ENCODE data around the gene MRTFB. TPM values are rescaled to one million over a fixed set of nuclear protein-coding genes. Genes with fewer than 3 reads are reported as not detected.

MRTFB gene
- total and polyA plus RNA-seq, 2 of the 13 experiments (the other 11 are each of a cell fraction or from before 2014, with no cell fraction given) = 11.4 to 14.0 TPM

DNA sequence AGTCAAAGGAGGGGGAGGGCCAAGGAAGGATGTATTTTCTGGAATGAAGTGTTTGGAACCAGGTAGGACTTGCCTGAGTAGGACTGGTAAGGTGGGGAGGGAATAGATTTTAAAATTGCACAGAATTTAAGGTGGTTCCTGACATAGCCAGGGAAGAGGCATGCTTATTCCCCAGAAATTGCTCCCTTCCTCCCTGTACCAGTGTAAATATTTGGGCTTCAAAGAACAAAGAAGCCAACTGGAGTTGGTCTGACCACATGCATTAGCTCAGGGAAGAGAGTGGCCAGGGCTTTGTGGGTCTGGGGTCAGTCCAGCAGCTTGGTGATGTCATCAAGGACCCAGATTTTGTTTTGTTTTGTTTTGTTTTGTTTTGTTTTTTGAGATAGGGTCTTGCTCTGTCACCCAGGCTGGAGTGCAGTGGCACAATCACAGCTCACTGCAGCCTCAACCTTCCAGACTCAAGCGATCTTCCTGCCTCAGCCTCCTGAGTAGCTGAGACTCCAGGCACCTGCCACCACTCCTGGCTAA, 9.3 kb upstream of the MRTFB start (continued):
- TF ChIP-seq, protein P1, sequence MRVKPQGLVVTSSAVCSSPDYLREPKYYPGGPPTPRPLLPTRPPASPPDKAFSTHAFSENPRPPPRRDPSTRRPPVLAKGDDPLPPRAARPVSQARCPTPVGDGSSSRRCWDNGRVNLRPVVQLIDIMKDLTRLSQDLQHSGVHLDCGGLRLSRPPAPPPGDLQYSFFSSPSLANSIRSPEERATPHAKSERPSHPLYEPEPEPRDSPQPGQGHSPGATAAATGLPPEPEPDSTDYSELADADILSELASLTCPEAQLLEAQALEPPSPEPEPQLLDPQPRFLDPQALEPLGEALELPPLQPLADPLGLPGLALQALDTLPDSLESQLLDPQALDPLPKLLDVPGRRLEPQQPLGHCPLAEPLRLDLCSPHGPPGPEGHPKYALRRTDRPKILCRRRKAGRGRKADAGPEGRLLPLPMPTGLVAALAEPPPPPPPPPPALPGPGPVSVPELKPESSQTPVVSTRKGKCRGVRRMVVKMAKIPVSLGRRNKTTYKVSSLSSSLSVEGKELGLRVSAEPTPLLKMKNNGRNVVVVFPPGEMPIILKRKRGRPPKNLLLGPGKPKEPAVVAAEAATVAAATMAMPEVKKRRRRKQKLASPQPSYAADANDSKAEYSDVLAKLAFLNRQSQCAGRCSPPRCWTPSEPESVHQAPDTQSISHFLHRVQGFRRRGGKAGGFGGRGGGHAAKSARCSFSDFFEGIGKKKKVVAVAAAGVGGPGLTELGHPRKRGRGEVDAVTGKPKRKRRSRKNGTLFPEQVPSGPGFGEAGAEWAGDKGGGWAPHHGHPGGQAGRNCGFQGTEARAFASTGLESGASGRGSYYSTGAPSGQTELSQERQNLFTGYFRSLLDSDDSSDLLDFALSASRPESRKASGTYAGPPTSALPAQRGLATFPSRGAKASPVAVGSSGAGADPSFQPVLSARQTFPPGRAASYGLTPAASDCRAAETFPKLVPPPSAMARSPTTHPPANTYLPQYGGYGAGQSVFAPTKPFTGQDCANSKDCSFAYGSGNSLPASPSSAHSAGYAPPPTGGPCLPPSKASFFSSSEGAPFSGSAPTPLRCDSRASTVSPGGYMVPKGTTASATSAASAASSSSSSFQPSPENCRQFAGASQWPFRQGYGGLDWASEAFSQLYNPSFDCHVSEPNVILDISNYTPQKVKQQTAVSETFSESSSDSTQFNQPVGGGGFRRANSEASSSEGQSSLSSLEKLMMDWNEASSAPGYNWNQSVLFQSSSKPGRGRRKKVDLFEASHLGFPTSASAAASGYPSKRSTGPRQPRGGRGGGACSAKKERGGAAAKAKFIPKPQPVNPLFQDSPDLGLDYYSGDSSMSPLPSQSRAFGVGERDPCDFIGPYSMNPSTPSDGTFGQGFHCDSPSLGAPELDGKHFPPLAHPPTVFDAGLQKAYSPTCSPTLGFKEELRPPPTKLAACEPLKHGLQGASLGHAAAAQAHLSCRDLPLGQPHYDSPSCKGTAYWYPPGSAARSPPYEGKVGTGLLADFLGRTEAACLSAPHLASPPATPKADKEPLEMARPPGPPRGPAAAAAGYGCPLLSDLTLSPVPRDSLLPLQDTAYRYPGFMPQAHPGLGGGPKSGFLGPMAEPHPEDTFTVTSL (CRISPR knock-in tag; IDR thresholded peaks at IDR 0.05; ENCODE audit: borderline replicate concordance) = 0 out of 2 replicates have a peak, but pooled peaks have one; percentile 16
- TF ChIP-seq ZNF605 (CRISPR knock-in tag; IDR thresholded peaks at IDR 0.05) = no peak
- no peak for TF ChIP-seq ZNF776 (CRISPR knock-in tag; IDR thresholded peaks at IDR 0.05)
- peak; percentile 92 for TF ChIP-seq ATF7 (IDR thresholded peaks at IDR 0.05)
- TF ChIP-seq ATF7 (CRISPR knock-in tag; IDR thresholded peaks at IDR 0.05) = no peak
- TF ChIP-seq ZNF10 (CRISPR knock-in tag; IDR thresholded peaks at IDR 0.05; ENCODE audit: borderline replicate concordance, low read depth) = no peak
- TF ChIP-seq, protein P2, sequence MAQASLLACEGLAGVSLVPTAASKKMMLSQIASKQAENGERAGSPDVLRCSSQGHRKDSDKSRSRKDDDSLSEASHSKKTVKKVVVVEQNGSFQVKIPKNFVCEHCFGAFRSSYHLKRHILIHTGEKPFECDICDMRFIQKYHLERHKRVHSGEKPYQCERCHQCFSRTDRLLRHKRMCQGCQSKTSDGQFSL (CRISPR knock-in tag; IDR thresholded peaks at IDR 0.05) = no peak
- TF ChIP-seq SALL1 (CRISPR knock-in tag; IDR thresholded peaks at IDR 0.05) = 0 out of 2 replicates have a peak, but pooled peaks have one; percentile 23
- peak; percentile 41; the same call in 1 of the 2 replicates for TF ChIP-seq ZNF614 (CRISPR knock-in tag; IDR thresholded peaks at IDR 0.05; ENCODE audit: borderline replicate concordance)

All from HepG2 (cell line).